Panc1 (cell line): Measurements from ENCODE around the gene AK8.

ENCODE experiments used
- POLR2AphosphoS5 ChIP-seq: IDR thresholded peaks from 2 replicates; pipeline ENCODE4 v1.6.1; 2012; ENCODE audit warnings: mild to moderate bottlenecking, low read depth, low read length, moderate library complexity
- SIN3A ChIP-seq: IDR thresholded peaks from 2 replicates; pipeline ENCODE4 v1.6.1; 2012; ENCODE audit warnings: low read depth, mild to moderate bottlenecking, low read length, moderate library complexity, borderline replicate concordance; ENCODE audit not compliant: insufficient read depth
- TCF7L2 ChIP-seq: IDR thresholded peaks from 2 replicates; pipeline ENCODE4 v1.6.1; 2011; ENCODE audit warnings: mild to moderate bottlenecking, low read depth, low read length, inconsistent platforms
- TF ChIP-seq, protein P1 (sequence below): fragments of 450-650 bp; IDR thresholded peaks from 2 replicates; pipeline ENCODE4 v1.5.1; 2017; ENCODE audit warnings: mild to moderate bottlenecking
- TF ChIP-seq, protein P2 (sequence below), 2 experiments: IDR thresholded peaks; 2 replicates each; pipeline ENCODE4 v1.6.1; 2011 to 2012; ENCODE audit warnings: low read depth in 2 of 2, control low read depth in 1 of 2, low read length in 1 of 2, mild to moderate bottlenecking in 1 of 2, moderate library complexity in 1 of 2; ENCODE audit not compliant: insufficient read depth in 1 of 2

DNA sequence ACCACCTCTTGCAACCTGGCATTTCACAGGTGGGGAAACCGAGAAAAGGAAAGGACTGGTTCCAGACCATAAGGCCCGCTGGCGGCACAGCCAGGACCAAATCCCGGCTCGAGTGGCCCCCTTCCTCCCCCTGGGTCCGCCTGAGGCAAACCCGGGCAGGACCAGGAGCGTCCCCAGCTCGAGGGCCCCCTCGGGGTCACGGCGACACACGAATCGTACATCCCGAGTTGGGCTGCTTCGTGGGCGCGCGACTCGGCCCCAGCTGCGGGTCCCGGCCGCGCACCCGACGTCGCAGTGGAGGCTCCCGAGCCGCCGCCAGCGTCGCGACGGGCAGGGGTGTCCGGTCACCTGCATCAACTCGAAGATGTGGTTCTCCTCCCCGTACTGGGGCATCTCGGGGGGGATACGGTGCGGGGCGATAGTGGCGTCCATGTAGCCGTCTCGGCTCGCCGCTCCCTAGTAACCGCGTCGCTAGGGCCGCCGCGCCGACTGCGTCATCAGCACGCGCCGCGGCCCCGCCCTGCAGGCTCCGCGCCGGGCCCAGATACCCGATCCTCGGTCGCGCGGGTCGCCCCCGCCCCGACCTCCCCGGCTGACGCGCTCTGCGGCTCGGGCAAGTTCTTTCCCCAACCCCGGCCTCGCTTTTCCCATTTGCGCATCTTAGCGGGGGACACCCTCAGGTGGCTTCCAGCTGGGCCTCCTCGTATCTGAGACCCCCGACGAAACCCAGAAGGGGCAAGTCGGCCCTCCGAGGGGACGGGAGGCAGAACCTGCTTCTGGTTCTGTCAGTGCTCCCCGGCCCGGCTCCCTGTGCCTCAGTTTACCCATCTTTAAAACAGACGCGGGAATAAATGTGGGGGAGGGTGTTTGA, at the start of gene AK8:
- TF ChIP-seq, protein P1, sequence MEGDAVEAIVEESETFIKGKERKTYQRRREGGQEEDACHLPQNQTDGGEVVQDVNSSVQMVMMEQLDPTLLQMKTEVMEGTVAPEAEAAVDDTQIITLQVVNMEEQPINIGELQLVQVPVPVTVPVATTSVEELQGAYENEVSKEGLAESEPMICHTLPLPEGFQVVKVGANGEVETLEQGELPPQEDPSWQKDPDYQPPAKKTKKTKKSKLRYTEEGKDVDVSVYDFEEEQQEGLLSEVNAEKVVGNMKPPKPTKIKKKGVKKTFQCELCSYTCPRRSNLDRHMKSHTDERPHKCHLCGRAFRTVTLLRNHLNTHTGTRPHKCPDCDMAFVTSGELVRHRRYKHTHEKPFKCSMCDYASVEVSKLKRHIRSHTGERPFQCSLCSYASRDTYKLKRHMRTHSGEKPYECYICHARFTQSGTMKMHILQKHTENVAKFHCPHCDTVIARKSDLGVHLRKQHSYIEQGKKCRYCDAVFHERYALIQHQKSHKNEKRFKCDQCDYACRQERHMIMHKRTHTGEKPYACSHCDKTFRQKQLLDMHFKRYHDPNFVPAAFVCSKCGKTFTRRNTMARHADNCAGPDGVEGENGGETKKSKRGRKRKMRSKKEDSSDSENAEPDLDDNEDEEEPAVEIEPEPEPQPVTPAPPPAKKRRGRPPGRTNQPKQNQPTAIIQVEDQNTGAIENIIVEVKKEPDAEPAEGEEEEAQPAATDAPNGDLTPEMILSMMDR = no peak
- TF ChIP-seq POLR2AphosphoS5 (no peak), SIN3A (peak; percentile 90), TCF7L2 (no peak)
- TF ChIP-seq, protein P2, sequence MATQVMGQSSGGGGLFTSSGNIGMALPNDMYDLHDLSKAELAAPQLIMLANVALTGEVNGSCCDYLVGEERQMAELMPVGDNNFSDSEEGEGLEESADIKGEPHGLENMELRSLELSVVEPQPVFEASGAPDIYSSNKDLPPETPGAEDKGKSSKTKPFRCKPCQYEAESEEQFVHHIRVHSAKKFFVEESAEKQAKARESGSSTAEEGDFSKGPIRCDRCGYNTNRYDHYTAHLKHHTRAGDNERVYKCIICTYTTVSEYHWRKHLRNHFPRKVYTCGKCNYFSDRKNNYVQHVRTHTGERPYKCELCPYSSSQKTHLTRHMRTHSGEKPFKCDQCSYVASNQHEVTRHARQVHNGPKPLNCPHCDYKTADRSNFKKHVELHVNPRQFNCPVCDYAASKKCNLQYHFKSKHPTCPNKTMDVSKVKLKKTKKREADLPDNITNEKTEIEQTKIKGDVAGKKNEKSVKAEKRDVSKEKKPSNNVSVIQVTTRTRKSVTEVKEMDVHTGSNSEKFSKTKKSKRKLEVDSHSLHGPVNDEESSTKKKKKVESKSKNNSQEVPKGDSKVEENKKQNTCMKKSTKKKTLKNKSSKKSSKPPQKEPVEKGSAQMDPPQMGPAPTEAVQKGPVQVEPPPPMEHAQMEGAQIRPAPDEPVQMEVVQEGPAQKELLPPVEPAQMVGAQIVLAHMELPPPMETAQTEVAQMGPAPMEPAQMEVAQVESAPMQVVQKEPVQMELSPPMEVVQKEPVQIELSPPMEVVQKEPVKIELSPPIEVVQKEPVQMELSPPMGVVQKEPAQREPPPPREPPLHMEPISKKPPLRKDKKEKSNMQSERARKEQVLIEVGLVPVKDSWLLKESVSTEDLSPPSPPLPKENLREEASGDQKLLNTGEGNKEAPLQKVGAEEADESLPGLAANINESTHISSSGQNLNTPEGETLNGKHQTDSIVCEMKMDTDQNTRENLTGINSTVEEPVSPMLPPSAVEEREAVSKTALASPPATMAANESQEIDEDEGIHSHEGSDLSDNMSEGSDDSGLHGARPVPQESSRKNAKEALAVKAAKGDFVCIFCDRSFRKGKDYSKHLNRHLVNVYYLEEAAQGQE (IDR thresholded peaks at IDR 0.05; ENCODE audit: insufficient read depth in 1 of 2, low read depth in 2 of 2, low read length in 1 of 2) = no peak
